GM19193 (cell line): Measurements from ENCODE around the gene SRCAP.

Source experiments
- POLR2A ChIP-seq: IDR thresholded peaks from 4 replicates; pipeline ENCODE4 v1.6.1; 2011; ENCODE audit not compliant: insufficient read depth, insufficient read length; ENCODE audit errors: extremely low read depth

SRCAP gene

GRCh38 chr16:30706046-30706445 is 7.1 kb downstream of the SRCAP start:
- TF ChIP-seq POLR2A = no peak

- no peak for TF ChIP-seq POLR2A
Measured at GRCh38 chr16:30710971-30711370, 12.0 kb downstream of the SRCAP start.

- TF ChIP-seq POLR2A = no peak
Measured at GRCh38 chr16:30711712-30712111, 12.7 kb downstream of the SRCAP start.

GRCh38 chr16:30715750-30716445 is 16.9 kb downstream of the SRCAP start:
- no peak for TF ChIP-seq POLR2A

- no peak for TF ChIP-seq POLR2A
Measured at GRCh38 chr16:30720086-30720485, 21.1 kb downstream of the SRCAP start.

- TF ChIP-seq POLR2A = no peak
Measured at GRCh38 chr16:30720694-30721093, 21.7 kb downstream of the SRCAP start.

- TF ChIP-seq POLR2A = no peak
Measured at GRCh38 chr16:30721167-30721566, 22.2 kb downstream of the SRCAP start.

- no peak for TF ChIP-seq POLR2A
Measured at GRCh38 chr16:30721606-30722005, 22.6 kb downstream of the SRCAP start.

- no peak for TF ChIP-seq POLR2A
Measured at GRCh38 chr16:30722443-30722842, 23.5 kb downstream of the SRCAP start.

- TF ChIP-seq POLR2A = no peak
Measured at GRCh38 chr16:30722916-30723315, 23.9 kb downstream of the SRCAP start.

- TF ChIP-seq POLR2A = no peak
Measured at GRCh38 chr16:30723725-30724355, 24.9 kb downstream of the SRCAP start.

- TF ChIP-seq POLR2A = no peak
Measured at GRCh38 chr16:30724641-30725417, 25.9 kb downstream of the SRCAP start.

- TF ChIP-seq POLR2A = no peak
Measured at GRCh38 chr16:30725418-30725792, 26.4 kb downstream of the SRCAP start.

GRCh38 chr16:30728321-30728720 is 29.4 kb downstream of the SRCAP start:
- TF ChIP-seq POLR2A = no peak

- TF ChIP-seq POLR2A = no peak
Measured at GRCh38 chr16:30728899-30729672, 30.1 kb downstream of the SRCAP start.
